ENCODE results near the gene NHEJ1.

NHEJ1 gene

DNA sequence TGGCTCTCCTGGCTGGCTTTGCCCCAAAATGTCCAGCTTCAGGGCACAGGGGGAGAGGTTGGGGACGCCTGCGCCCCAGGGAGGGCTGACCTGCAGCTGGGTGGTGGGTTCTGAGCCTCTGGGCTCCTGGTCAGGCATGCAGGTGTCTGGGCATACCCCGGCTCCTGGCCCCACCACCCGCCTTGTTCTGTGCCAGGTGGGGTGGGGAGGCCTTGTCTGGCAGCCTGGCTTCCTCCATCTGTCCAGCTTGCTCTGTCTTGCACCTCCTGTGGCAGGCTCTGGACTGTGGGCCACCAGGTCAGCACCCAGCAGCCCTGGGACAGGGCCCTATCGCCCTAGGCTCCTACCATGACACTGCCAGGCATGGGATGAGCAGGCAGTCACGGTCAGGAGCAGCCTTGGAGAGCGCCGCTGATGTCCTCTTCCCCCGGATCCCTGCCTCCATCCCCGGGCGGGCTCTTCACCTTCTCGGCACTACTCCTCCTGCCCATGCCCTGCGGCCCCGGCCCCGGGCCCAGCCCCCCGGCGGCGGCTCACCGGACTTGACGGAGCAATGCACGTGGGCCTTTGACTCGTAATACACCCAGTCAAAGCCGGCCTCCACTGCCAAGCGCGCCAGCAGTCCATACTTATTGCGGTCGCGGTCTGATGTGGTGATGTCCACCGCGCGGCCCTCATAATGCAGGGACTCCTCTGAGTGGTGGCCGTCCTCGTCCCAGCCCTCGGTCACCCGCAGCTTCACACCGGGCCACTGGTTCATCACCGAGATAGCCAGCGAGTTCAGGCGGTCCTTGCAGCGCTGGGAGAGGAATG lies 103.5 kb downstream of the NHEJ1 start:
- DNase-seq, result peak in 1 of 2 experiments; percentile 59

DNA sequence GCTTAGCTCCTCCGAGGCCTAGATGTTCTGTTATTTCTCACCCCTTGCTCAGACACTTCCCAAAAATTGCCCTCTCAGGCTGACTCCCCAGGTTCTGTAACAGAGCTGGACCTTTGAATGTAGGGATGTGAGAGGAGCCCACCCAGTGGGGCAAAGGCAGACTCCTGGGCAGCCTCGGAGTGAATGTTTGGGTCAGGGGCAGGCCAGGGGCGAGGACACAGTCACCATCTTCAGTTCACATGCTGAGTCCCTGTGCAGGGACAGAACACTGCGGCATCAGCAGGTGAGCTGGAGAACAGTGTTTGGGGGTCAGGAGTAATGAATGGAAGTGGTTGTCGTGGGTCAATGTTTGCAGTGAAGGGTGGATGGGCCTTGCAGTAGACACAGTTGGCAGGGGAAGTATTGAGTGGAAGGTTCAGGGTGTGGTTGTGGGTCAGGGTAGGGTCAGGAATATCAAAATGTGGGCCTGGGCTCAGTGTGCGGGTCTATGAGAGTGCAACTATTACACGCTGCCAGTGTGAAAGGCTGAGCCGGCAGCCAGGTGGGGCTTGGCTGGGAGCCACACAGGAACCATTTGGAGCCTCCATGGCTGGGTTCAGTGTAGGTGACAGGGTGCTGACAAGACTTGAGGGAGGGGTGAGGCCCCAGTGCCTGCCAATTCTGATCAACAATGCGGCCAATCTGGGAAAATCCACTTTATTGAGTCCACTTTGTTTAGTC lies 104.3 kb downstream of the NHEJ1 start:
- no peak for DNase-seq

DNA sequence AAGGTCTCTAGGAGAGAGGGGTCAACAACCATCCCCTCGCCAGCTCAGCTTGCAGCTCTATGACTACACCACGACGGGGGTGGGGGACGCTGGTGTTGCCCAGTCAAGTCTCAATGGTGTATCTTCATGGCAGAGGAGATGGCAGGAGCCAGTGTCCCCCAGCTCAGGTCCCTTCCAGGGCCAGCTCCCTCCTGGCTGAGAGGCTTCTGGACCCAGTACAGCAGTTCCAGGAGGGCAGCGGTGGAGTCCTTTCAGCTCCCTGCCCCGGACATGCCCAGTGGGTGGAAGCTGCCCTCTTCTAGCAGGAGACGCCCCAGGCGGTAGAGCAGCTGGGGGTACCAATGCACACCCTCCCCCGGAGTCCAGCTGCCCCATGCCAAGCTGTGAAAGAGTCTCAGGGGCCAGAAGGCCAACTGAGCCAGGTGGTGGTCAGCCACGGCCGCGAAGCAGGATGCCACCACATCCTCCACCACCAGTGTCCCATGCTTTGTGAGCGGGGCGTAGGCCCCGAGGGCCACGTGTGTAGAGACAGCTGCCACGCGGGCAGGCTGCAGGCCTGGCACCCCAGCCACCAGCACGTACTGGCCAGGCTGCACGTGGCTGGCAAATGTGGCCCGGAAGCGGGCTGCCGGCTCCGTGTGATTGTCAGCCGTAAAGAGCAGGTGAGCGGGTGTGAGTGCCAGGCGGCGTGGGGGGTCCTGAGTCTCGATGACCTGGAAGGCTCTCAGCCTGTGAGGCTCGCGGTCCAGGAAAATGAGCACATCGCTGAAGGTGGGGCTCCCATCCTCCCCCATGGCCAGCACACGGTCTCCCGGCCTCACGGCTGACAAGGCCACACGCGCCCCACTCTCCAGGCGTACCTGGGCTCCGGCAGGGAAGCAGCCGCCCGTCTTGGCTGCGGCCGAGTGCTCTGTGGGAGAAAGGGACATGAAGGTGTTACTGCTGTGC lies 105.4 kb downstream of the NHEJ1 start:
- DNase-seq, result no peak

DNA sequence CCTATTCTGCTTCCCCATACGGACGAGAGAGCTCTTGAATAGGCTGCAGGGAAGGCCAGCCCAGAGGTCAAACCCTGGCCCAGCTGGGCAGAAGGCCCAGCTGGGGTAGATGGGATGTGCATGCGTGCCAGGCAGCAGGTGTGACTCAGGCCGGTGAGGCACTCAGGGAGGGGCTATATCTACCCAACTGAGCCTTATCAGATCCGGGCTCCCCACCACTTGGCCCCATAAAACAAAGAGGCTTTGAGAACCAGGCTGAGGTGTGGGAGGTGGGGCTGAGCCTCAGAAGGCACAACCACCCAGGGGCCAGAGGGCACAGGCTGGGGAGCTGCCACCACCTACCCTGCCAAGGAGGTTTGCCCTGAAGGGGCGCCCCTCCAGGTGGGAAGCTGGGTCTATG lies 111.3 kb downstream of the NHEJ1 start:
- DNase-seq, result no peak

DNA sequence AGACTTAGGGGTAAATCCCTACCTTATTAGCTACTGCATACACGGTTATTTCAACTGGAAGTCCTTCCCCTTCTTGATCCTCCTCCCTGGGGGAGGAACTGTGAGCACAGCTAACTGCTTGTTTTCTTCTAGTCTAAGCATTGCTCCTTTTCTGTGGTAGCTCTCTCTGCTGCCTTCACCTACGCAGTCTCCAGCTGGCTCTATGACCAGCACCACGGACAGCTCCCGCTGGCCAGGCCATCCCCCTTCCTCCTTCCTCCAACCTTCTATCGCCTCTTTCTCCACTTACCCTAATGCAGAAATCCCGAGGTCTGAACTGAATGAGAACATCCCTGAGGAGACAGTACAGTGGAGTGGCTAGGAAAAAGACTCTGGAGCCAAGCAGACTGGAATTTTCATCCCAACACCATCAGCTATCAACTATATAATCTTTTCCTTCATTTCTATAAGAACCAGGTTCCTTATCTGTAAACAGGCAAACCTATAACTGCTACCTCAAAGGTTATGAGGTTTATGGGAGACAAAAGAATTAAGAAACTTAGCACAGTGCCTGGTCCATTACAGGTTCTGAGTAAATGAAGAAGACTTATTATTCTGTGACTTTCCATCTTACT lies 114.6 kb downstream of the NHEJ1 start:
- no peak for DNase-seq

DNA sequence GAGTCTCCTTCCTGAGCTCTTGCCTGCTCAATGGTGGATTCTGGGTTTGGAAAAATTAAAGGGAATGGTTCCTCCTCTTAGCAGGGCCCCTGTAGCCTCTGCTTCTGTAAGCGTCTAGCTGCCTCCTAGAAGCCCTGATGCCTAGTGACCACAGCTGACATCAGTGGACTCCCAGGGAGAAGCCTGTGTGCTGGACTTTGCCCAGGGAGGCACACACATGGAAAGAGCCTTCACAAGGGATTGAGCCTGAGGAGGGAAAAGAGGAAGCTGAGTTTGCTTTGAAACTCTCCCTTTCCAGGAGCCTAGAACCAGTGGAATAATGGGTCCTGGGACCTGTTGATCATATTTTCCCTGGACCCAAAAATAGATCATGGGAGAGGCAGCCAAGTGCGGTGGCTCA lies 117.9 kb downstream of the NHEJ1 start:
- no peak for DNase-seq

DNA sequence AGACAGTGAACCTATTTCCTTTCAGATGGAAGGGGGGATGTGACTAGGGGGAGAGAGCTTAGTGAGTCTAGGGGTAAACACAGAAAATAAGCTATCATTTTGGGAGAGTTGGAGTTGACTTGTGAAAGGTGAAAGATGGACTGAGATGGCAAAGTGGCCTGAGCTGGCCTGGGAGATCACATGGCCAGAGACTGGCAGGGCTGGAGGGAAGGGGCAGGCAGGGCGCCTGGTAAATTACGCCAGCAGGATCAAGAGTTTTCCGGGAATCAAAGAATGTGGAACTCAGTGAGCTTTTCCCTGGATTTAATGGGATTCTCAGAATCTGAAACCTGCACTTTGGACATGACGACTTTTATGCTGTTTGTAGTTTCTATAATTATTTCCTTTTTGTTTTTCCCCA lies 118.5 kb downstream of the NHEJ1 start:
- no peak for DNase-seq

DNA sequence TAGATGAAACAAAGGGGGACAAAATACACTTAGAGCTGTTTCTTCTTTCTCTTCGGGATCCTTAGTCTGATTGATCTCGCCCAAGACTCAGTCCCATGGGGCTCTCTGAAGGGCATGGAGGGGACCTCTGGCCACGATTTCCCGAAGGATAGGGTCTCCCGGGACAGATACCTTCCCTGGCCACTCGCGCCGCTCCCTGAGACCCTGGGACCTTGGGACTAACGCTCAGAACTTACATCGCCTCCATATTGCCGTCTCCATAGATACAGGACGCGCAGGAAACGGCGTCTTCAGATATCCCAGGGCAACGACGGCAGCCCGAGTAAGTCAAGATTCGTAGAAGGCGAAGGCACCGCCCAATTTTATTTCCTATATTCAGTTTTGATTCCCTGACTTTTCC lies 119.4 kb downstream of the NHEJ1 start, which contains the start of gene CFAP65:
CFAP65 (minus strand) TSS at position 265 of the 400 bp plus-strand sequence. CDS start 2,468 bp downstream, outside the sequence.
- DNase-seq, result peak; percentile 23 to 61

DNA sequence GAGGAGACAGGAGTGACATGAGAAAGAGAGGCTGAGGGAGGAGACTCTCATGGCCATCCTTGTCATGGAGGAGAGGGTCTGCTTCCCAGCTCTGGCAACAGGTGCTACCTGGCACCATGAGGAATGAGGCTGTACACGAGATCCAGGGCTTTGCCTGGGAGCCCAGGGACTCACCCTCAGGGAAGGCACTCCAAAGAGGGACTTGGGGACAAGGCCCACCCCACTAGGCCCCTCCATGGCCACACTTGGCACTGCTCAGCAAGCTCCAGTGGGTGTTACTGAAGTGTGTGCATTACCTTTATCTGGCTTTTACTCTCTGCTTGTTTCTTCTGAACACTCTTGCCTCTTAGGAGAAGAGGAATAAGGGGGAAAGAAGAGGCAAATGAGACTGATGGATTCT lies 122.0 kb downstream of the NHEJ1 start:
- no peak for DNase-seq

DNA sequence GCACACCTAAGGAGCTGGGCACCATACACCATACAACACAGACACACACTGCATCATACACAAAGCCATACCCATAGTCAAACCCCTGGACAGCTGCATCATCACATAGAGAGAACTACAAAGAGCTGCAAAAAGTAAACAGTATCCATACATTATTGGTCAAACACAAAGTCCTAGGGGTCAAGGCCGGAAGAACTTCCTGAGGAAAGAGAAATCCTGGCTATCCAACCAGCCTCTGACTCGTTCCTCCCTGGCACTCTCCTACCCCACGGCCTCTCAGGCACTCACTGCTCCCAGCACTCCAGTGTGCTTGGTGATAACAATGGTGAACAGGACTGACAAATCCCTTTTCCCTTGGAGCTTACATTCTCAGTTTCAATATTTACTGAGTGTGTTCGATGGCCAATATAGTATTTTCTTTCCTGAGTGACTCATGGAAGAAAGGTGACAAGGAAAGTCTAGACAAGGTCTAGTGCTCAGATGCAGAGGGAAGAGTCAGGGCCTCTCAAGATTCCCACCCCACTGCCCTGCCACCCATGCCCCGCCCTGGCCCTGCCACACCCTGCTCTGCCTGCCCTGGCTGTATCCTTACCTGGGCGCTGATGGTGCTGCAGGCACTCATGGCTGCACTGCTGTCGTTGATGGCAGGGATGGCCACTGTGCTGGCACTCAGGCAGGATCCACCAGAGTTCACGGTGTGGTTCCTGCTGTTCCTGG lies 122.7 kb downstream of the NHEJ1 start:
- no peak for DNase-seq

DNA sequence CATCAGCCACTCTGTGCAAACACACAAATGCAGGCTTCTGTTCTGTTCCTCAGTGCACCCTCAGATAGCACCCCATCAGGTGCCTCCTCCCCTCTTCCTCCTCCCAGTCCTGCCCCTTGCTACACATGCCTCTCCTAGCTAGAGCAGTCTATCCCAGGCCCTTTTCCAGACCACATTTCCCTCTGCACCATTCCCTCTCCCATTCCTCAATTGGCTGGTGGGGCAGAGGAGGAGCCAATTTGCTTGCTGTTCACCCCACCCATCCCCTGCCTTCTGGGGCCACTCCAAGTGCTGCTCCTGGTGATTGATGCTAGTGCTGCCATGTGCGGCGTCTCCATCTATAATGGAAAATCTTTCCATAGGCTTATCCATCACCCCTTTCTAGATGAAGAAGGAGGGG lies 124.7 kb downstream of the NHEJ1 start:
- no peak for DNase-seq

DNA sequence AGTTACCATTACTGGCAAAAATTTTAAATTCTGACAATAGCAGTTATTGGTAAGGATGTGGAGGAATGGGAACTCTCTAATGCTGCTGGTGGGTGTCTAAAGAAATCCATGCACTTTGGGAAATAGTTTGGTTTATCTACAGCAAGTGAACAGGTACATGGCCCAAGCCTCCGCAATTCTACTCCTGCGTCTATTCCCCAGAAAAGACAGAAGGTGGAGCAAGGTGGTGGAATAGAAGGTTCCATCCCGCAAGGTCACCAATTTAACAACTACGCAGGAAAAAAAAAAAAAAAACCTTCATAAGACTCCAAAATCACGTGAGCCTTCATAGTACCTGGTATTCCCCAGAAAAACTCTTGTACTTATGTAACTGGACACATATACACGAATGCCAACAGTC lies 125.8 kb downstream of the NHEJ1 start:
- no peak for DNase-seq

DNA sequence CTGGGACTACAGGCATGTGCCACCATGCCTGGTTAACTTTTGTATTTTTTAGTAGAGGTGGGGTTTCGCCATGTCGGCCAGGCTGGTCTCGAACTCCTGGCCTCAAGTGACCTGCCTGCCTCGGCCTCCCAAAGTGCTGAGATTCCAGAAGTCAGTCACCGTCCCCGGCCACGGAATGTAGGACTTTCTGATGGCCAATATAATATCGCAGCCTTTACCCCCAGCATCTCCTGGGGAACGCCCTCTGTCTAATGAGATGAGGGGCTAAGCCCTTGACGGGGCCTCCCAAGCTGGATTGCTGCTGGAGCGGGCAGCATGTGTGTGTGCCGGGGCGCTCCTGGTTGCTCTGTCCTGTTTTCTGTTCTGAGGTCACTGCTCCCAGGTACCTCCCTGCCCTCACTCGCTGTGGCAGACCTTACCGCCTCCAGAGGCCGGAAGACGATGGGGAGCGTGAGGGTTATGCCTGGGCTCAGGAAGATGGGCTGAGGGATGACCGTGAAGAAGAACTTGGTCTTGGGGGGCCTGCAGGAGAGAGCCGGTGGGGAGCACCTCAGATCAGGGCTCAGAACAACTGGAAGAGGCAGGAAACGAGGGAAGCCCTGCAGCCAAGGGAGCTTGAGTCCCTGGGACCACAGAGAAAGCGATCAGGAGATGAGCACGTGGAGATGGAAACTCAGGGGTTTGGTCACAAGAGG lies 128.4 kb downstream of the NHEJ1 start:
- DNase-seq, result no peak

DNA sequence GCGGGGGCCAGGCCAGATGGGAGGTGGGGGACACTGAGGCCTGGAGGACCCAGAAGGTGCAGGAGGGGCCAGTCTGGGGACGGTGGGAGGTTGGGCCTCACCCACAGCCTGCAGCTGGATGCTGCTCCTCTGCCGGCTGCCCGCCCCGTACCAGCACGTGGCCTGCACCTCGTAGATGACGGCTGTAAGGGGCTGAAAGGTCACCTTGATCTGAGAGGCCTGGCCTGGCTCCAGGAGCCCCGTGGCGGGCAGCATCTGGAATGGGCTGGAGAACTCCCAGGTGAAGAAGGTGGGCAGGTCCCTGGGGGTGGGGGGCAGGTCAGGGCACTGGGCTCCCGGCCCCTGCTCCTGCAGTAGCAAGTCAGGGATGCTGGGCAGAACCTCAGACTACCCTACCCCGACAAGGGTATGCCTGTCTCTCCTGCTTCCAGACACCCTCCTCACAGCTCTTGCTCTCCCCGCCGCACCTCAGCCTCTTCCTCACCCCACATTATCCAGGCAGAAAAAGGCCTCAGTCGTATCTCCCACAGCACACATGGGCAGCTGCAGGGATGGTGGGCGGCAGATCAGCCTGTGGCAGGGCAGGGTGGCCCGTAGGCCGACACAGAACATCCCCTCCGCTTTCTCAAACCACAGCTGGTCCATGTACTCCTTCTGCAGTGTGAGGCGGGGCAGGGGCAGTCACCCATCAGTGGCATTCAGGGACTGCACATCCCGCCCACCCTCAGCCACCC lies 129.4 kb downstream of the NHEJ1 start:
- no peak for DNase-seq

DNA sequence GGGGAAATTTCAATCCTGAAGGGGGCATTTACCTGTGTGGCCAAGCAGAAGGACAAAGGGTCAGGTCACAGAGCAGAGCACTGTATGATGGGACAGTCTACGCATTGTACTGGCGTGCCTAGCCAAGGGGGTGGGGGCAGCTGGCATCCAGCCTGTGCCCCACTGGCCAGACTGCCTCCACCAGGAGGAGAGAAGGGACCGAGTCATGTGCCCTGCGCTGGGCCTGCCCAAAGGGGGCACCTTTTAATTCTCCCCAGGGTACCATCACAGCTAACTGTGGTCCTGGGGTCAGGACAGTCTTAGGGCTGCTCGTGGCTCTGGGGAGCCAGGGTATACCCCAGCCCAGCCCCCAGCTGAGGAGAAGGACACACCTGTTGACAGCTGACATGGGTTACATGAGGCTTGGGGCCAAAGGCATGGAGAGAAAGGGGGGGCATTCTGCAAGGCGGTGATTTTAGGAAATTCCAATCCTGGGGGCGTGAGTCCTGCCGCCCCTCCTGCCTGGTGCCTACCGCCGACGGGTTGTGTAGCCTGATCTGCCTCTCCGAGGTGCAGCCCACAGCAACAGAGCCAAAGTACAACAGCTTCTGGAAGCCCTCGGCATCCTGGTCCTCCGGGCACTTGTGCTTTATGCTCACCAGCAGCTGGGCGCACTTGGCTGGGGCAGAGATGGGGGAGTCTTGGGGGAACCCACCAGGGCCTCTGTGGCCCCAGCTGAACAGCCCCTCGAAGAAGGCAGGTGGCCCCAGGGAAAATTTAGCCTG lies 130.3 kb downstream of the NHEJ1 start:
- DNase-seq, result no peak

DNA sequence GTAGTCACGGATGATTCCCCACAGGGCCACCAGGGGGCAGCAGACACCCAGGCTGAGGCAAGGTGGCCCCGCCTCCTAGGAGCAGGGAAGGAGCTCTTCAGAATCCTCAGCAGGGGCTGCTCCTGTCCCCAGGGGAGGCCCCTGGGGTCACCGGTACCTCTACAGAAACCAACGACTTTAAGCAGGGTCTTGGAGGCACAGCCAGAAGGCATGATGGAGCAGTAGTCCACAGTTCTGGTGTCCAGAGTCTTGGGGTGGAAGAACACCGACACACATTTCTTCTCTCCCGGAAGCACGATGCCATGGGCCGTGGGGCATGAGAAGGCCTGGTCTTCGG lies 130.8 kb downstream of the NHEJ1 start:
- peak; percentile 37 to 88 for DNase-seq

DNA sequence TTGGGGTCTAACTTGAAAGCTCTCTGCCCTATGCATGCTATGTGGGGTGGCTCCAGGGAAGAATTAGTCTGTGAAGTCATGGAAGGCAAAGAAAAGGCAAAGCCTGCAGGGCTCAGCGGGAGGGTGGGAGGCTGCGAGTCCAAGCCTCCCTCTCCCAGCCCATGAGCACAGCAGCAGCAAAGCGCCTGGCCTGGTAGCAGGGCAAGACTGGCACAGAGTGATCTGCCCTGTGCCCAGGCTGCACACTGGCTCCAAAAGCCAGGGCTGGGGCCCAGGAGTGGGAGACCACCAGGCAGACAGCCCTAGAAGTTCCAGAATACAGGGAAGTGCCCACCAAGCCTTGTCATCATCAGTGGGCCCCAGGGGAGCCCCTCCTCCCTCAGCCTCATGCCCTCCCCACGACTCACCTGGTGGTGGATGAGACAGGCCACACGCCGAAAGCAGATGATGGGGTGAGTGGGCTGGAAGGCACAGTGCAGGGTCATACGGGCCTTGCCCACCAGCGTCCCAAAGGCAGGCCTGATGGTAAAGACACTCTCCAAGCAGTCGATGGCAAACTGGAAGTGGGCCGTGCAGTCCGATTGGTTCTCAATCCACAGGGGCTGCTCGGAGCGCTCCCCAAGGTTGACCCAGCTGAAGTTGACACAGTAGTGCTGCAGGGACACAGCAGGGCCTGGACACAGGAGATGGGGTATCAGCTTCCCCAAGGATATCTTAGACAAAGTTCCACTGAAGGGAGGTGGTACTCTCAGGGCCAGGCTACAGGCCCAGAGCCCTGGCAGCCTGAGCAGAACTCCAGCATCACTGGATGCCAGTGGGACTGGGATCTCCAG lies 131.4 kb downstream of the NHEJ1 start:
- no peak for DNase-seq

DNA sequence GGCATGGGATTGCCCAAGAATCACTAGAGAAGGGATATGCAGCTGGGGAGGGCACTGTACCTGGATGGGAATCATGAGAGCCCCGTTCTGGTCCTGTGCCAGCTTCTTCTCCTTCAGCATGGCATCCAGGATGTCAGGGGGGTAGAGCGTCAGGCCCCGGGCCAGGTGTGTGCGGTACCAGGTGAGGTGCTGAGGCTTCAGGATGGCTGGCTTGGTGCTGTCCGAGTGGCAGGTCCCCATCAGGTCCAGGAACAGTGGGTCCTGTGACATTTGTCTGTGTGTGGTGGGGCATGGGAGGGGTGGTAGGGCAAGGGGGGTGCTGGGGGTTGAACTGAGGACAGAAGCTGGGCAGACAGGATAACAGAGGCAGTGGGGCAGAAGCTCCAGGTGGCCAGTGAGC lies 132.5 kb downstream of the NHEJ1 start:
- no peak for DNase-seq

DNA sequence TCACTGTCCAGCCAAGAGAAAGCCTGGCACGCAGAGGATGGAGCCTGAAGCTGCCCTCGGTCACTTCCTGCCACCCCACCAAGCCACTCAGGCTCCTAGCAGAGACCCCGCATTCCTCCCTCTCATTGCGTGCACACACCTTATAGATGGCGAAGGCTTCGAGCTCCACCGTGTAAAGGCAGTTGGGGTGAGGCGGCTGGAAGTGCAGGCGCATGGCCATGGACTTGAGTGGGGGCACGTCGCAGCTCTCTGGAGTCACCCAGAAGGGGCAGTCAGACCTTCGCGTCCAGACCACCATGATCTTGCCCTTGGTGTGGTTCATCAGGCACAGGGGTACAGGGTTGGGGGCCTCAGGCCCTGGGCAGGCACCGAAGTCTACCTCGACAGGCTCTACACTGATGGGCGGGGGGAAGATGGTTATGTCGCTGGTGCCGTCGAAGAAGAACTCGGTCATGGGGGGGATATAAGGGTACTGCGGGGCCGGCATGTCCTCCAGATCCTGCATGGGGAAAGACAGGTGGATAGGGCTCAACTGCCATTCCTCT lies 133.0 kb downstream of the NHEJ1 start:
- DNase-seq, result no peak
